Activated CD4-positive, alpha-beta memory T cell treated with anti-CD3 and anti-CD28 coated beads for 36 hours (primary cell): ENCODE measurements around the gene WFIKKN1. TPM values are rescaled to one million over a fixed set of nuclear protein-coding genes. Genes with fewer than 3 reads are reported as not detected.
A peak's percentile ranks its signal among the peaks of the same experiment; 100 is the strongest.
"Not testable (repeated sequence)": the region's sequence is repeated elsewhere in the genome, so short reads cannot be mapped to it uniquely, and the experiment has no call there.

Source experiments
- CTCF ChIA-PET: fragments of 350-600 bp; sonication (Branson Sonifier 250); formaldehyde crosslinking; loops from one replicate; lab custom pipeline; 2021; ENCODE audit warnings: antibody characterized with exemption, inconsistent platforms; lab: Charles Lee
- POLR2A ChIA-PET: fragments of 350-600 bp; sonication (Branson Sonifier 250); formaldehyde crosslinking; loops from one replicate; lab custom pipeline; 2021; ENCODE audit warnings: antibody characterized with exemption; lab: Charles Lee
- DNase-seq: peaks from one replicate; pipeline ENCODE4 v3.0.0-alpha.2; 2020
- H3K27ac Mint-ChIP-seq: one replicate; pipeline ENCODE4 v1.8.0; 2021; ENCODE audit warnings: mixed read lengths
- H3K27me3 Mint-ChIP-seq: one replicate; pipeline ENCODE4 v1.8.0; 2021; ENCODE audit warnings: mixed read lengths
- H3K36me3 Mint-ChIP-seq: one replicate; pipeline ENCODE4 v1.8.0; 2021; ENCODE audit warnings: mixed read lengths
- H3K4me1 Mint-ChIP-seq: one replicate; pipeline ENCODE4 v1.8.0; 2021; ENCODE audit warnings: low read depth, mixed read lengths
- H3K4me3 Mint-ChIP-seq: one replicate; pipeline ENCODE4 v1.8.0; 2021; ENCODE audit warnings: mild to moderate bottlenecking, mixed read lengths
- H3K9me3 Mint-ChIP-seq: one replicate; pipeline ENCODE4 v1.8.0; 2021; ENCODE audit warnings: mixed read lengths
- intact Hi-C: fragments of 100-400 bp; cut with micrococcal nuclease; formaldehyde crosslinking; loops from one replicate; pipeline ENCODE4 v1.15.1; 2023
- total RNA-seq, 2 experiments: library from RNA; stranded (reverse); gene quantifications; one replicate each; pipeline ENCODE4 v1.2.3, GENCODE V29; 2021

Gene WFIKKN1
- total RNA-seq, 2 experiments from 2014 or later, result 0.05 to 0.07 TPM

DNA sequence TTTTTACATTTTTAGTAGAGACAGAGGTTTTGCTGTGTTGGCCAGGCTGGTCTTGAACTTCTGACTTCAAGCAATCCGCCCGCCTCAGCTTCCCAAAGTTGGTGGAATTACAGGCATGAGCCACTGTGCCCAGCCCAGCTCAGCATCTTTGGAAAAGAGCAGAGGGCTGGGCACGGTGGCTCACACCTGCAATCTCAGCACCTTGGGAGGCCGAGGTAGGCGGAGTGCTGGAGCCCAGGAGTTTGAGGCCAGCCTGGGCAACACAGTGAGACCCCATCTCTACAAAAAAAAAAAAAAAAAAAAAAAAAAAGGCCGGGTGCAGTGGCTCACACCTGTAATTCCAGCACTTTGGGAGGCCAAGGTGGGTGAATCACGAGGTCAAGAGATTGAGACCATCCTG is 33.1 kb upstream of the WFIKKN1 start:
- H3K4me1 Mint-ChIP-seq, POLR2A ChIA-PET, H3K27me3 Mint-ChIP-seq, H3K27ac Mint-ChIP-seq, intact Hi-C loops, CTCF ChIA-PET, H3K36me3 Mint-ChIP-seq, H3K9me3 Mint-ChIP-seq, DNase-seq, H3K4me3 Mint-ChIP-seq: not testable (repeated sequence)

DNA sequence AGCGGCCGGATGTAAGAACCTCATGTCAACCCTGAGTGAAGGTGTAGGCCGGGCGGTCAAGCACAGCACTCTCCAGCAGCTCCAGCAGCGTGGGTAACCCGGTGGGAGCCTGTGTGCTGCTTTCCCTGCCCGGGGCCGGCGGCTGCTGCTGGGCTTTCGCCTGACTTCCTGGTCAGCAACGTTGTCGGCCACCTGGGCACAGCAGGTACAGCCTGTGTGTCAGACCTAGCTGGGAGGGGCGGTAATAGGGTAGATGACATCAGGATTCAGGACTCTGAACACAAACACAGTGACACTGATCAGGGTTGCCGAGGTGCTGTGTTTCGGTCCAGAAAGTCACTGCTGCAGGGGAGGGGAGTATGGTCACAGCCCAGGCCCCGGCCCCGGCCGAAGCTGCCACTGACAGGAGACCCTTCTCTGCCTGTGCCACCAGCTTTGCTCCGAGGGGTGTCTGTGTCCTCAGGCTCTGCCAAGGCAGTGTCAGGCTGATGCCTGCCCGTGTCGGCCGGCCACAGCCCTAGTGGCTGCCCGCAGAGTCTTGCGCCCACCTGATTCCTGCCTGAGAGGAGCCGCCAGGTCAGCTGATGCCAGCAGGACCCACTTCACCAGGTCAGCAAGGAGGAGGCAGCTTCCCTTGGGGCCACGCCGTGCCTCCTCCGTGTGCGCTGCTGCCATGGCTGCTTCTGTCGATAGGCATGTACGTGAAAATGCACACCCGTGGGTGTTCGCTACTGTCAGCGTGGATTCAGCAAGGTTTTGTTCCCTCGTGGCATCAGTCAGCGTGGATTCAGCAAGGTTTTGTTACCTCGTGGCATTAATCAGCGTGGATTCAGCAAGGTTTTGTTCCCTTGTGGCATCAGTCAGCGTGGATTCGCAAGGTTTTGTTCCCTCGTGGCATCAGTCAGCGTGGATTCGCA is 31.7 kb upstream of the WFIKKN1 start:
- intact Hi-C loops, result no loop called here
- Mint-ChIP-seq H3K27ac (no peak overlapping the region), H3K9me3 (no peaks in the 10 kb centered on the region), H3K27me3 (no peaks in the 10 kb centered on the region), H3K4me1 (peaks cover 5% of the 10 kb centered on the region), H3K4me3 (no peak overlapping the region), H3K36me3 (peaks cover 11% of the 10 kb centered on the region)
- no peak for DNase-seq
- CTCF ChIA-PET, result no interaction called here
- POLR2A ChIA-PET, result no interaction called here

GRCh38 chr16:600781-601180 is 30.0 kb upstream of the WFIKKN1 start:
- DNase-seq, result no peak
- intact Hi-C loops, result no loop called here
- ChIA-PET POLR2A (no interaction called here), CTCF (interaction anchor here (0.6 to 1.6 kb wide), 3 partner anchors 9 to 816 kb away, joined by 4 to 8 read pairs (median 4); no protein-coding TSS in a partner anchor)
- peaks cover 11% of the 10 kb centered on the region for H3K36me3 Mint-ChIP-seq
- no peaks in the 10 kb centered on the region for H3K9me3 Mint-ChIP-seq
- no peak overlapping the region for H3K4me3 Mint-ChIP-seq
- H3K27me3 Mint-ChIP-seq, result no peaks in the 10 kb centered on the region
- H3K4me1 Mint-ChIP-seq, result peaks cover 5% of the 10 kb centered on the region
- no peak overlapping the region for H3K27ac Mint-ChIP-seq

DNA sequence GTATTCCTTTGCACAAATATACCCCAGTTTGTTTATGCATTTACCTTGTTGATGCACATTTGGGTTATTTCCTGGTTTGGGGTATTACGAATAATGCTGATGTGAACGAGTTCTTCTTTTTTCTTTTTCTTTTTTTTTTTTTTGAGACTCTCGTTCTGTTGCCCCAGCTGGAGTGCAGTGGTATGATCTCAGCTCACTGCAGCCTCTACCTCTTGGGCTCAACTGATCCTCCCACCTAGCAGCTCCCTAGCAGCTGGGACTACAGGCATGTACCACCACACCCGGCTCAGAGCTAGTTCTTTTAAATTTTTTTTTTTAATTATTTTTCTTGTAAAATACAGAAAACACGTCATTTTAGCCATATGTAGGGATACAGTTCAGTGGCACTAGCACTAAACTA is 26.9 kb upstream of the WFIKKN1 start:
- intact Hi-C loops, result no loop called here
- no peaks in the 10 kb centered on the region for H3K27me3 Mint-ChIP-seq
- no peak overlapping the region for H3K4me3 Mint-ChIP-seq
- peaks cover 4% of the 10 kb centered on the region for H3K36me3 Mint-ChIP-seq
- peaks cover 10% of the 10 kb centered on the region for H3K4me1 Mint-ChIP-seq
- CTCF ChIA-PET, result interaction anchor here (0.7 kb wide), 1 partner anchor 52 kb away, joined by 3 read pairs; no protein-coding TSS in a partner anchor
- POLR2A ChIA-PET, result no interaction called here
- H3K27ac Mint-ChIP-seq, result no peak overlapping the region
- H3K9me3 Mint-ChIP-seq, result no peaks in the 10 kb centered on the region
- DNase-seq, result no peak

DNA sequence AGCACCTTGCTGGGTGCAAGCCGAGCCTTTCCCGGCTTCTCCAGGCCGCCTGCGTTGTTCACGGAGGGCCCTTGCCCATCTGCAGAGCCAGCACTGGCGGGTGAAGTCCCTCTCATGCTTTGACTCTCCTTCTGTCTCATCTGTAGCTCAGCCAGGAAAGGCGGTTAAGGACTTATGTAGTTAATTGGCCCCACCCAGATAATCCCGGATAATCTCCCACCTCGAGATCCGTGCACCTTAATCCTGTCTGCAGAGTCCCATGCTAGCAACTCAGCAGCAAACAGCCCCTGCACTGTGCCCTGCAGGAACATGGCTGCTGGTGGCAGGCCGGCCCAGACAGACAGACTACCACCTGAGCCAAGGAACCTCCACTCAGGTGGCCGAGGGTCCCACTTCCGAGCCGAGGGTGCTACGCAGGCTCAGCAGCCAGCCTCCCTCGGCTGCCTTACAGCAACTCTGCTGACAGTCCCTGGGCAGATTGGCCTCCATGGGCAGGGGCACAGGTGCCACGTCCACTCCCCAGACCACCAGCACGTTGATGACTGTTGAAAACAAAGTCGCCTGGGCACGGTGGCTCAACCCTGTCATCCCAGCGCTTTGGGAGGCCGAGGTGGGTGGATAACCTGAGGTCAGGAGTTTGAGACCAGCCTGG is 24.0 kb upstream of the WFIKKN1 start:
- intact Hi-C loops, result loop anchor here (5.0 kb wide), 1 partner anchor 214 kb away; no protein-coding TSS in a partner anchor
- H3K4me3 Mint-ChIP-seq, result no peak overlapping the region

DNA sequence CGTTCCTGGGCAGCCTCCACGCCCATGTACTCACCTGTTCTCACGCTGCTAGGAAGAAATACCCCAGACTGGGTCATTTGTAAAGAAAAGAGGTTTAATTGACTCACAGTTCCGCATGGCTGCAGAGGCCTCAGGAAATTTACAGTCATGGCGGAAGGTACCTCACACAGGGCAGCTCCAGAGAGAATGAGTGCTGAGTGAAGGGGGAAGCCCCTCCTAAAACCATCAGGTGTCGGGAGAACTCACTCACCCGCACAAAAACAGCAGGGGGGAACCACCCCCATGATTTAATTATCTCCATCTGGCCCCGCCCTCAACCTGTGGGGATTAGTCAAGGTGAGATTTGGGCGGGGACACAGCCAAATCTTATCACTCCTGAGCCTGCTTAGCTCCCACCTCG is 22.8 kb upstream of the WFIKKN1 start:
- ChIA-PET CTCF (no interaction called here), POLR2A (no interaction called here)
- H3K4me3 Mint-ChIP-seq, result no peak overlapping the region
- intact Hi-C loops, result loop anchor here (1.0 to 5.0 kb wide), 2 partner anchors 19 to 216 kb away; no protein-coding TSS in a partner anchor
- peaks cover 2% of the 10 kb centered on the region for H3K36me3 Mint-ChIP-seq
- H3K9me3 Mint-ChIP-seq, result no peaks in the 10 kb centered on the region
- DNase-seq, result peak; percentile 82
- H3K4me1 Mint-ChIP-seq, result peaks cover 16% of the 10 kb centered on the region
- H3K27ac Mint-ChIP-seq, result peak overlapping the region; percentile 79
- no peaks in the 10 kb centered on the region for H3K27me3 Mint-ChIP-seq

More for the DNA sequence above, 24.0 kb upstream of the WFIKKN1 start:
- Mint-ChIP-seq H3K27ac (no peak overlapping the region), H3K9me3 (no peaks in the 10 kb centered on the region), H3K36me3 (peaks cover 2% of the 10 kb centered on the region), H3K4me1 (peaks cover 16% of the 10 kb centered on the region), H3K27me3 (no peaks in the 10 kb centered on the region)
- ChIA-PET POLR2A (no interaction called here), CTCF (interaction anchor here (0.6 kb wide), 1 partner anchor 414 kb away, joined by 3 read pairs; no protein-coding TSS in a partner anchor)
- no peak for DNase-seq

DNA sequence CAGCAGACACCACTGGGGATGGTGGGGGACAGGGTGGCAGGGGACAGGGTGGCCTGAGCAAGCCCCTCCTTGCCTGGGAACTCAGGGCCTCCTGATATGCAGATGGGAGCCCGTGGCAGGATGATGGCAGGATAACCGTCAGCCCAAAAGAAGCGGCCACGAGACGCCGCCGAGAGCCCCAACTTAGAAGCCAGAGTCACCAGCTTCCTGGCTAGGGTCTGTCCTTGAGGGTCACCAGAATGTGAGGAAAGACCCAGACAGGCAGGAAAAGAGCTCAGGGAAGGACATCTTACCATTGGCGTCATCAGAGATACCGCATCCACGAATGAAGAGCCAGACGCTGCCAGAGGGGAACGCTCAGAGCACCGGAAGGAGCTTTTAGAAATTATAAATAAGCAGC is 21.5 kb upstream of the WFIKKN1 start:
- ChIA-PET POLR2A (interaction anchor here (0.6 kb wide), 1 partner anchor 408 kb away, joined by 3 read pairs; no protein-coding TSS in a partner anchor), CTCF (interaction anchor here (1.1 to 2.9 kb wide), 4 partner anchors 9 to 217 kb away, joined by 3 to 12 read pairs (median 6); no protein-coding TSS in a partner anchor)
- Mint-ChIP-seq H3K27me3 (no peaks in the 10 kb centered on the region), H3K4me1 (peaks cover 14% of the 10 kb centered on the region), H3K36me3 (no peaks in the 10 kb centered on the region), H3K9me3 (no peaks in the 10 kb centered on the region), H3K4me3 (no peak overlapping the region), H3K27ac (no peak overlapping the region)
- DNase-seq, result no peak
- intact Hi-C loops, result loop anchor here (5.0 kb wide), 1 partner anchor 217 kb away; no protein-coding TSS in a partner anchor

- Mint-ChIP-seq H3K27ac (no peak overlapping the region), H3K4me3 (no peak overlapping the region), H3K4me1 (peaks cover 14% of the 10 kb centered on the region), H3K36me3 (peaks cover 3% of the 10 kb centered on the region), H3K9me3 (no peaks in the 10 kb centered on the region), H3K27me3 (no peaks in the 10 kb centered on the region)
- POLR2A ChIA-PET, result no interaction called here
- intact Hi-C loops, result loop anchor here (5.0 kb wide), 1 partner anchor 218 kb away; no protein-coding TSS in a partner anchor
- CTCF ChIA-PET, result interaction anchor here (0.6 to 2.9 kb wide), 8 partner anchors 8 to 218 kb away, joined by 3 to 12 read pairs (median 4); partner anchors contain the start of gene METTL26
- DNase-seq, result no peak
Observed at GRCh38 chr16:609984-610383, 20.8 kb upstream of the WFIKKN1 start.

GRCh38 chr16:610513-611381 is 20.0 kb upstream of the WFIKKN1 start:
- POLR2A ChIA-PET, result interaction anchor here (1.2 kb wide), 1 partner anchor 26 kb away, joined by 4 read pairs; the partner anchor contains the start of gene METTL26
- no peak overlapping the region for H3K27ac Mint-ChIP-seq

DNA sequence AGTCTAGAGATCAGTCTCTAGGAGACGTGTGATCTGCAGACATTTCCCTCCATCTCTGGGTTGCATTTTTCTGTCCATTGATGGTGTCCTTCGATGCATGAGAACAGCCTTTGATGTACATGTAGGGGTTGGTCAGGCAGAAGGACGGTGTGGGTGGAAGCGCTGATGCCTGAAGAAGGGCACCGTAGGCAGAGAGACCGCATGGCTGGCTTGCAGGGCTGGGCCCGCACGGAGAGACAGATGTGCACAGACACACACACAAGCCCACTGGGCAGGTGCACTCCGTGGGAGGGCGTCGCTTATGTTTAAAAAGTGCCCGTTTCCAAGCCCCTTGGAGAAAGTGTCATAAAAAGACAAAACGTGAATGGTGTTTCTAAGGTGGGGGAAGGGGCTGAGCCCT is 15.7 kb upstream of the WFIKKN1 start:
- Mint-ChIP-seq H3K27me3 (no peaks in the 10 kb centered on the region), H3K4me1 (peaks cover 4% of the 10 kb centered on the region), H3K9me3 (no peaks in the 10 kb centered on the region), H3K36me3 (peaks cover 3% of the 10 kb centered on the region), H3K27ac (no peak overlapping the region), H3K4me3 (no peak overlapping the region)
- intact Hi-C loops, result no loop called here
- no peak for DNase-seq
- POLR2A ChIA-PET, result no interaction called here
- CTCF ChIA-PET, result no interaction called here

More at GRCh38 chr16:610513-611381, 20.0 kb upstream of the WFIKKN1 start:
- Mint-ChIP-seq H3K4me3 (no peak overlapping the region), H3K27me3 (no peaks in the 10 kb centered on the region), H3K4me1 (peaks cover 14% of the 10 kb centered on the region), H3K36me3 (peaks cover 3% of the 10 kb centered on the region), H3K9me3 (no peaks in the 10 kb centered on the region)
- CTCF ChIA-PET, result interaction anchor here (0.6 to 2.9 kb wide), 8 partner anchors 9 to 34 kb away, joined by 3 to 12 read pairs (median 5); partner anchors contain the start of gene METTL26
- intact Hi-C loops, result loop anchor here (1.0 kb wide), 1 partner anchor 31 kb away; no protein-coding TSS in a partner anchor
- peak; percentile 76 for DNase-seq
